Subcutaneous adipose tissue (tissue), 4 donors: ENCODE results near the gene MYO5A. TPM values are rescaled to one million over a fixed set of nuclear protein-coding genes. Genes with fewer than 3 reads are reported as not detected.

Experiments
- CTCF ChIP-seq: fragments of 450-650 bp; IDR thresholded peaks from one replicate; pipeline ENCODE4 v1.5.1; 2016; ENCODE audit warnings: low read depth, mild to moderate bottlenecking, control low read depth, antibody characterized with exemption, moderate library complexity
- total RNA-seq, 4 donors: library from RNA; depleted of rRNA; stranded (reverse); fragments of >200 nt; gene quantifications; one replicate each; pipeline ENCODE4 v1.1.0, GENCODE V29; 2016

MYO5A gene
- total RNA-seq, 4 donors from 2014 or later = 54.6 to 121 (median 99.4) TPM

- no peak for TF ChIP-seq CTCF
These were observed 45.0 kb downstream of the MYO5A start for GRCh38 chr15:52483707-52484106.

GRCh38 chr15:52481915-52482314 lies 46.8 kb downstream of the MYO5A start:
- TF ChIP-seq CTCF = no peak

- TF ChIP-seq CTCF = no peak
These were observed 47.7 kb downstream of the MYO5A start for GRCh38 chr15:52480990-52481389.

- TF ChIP-seq CTCF = no peak
These were observed 62.0 kb downstream of the MYO5A start for GRCh38 chr15:52466716-52467115.

GRCh38 chr15:52466134-52466701 lies 62.5 kb downstream of the MYO5A start:
- TF ChIP-seq CTCF = no peak

GRCh38 chr15:52464478-52464877 lies 64.2 kb downstream of the MYO5A start:
- no peak for TF ChIP-seq CTCF

- no peak for TF ChIP-seq CTCF
These were observed 64.6 kb downstream of the MYO5A start for GRCh38 chr15:52464040-52464439.
